ENCODE data around the gene RMI2.

- TF ChIP-seq CTCF (IDR thresholded peaks at IDR 0.05) (no peak), POLR2A (IDR thresholded peaks at IDR 0.05) (no peak)
Observed at GRCh38 chr16:11331967-11332366, 13.3 kb upstream of the RMI2 start.
